Esophagus squamous epithelium (tissue), 4 donors: ENCODE data around the gene KNDC1.

Source experiments
- POLR2A ChIP-seq, 4 donors: fragments of 450-650 bp; IDR thresholded peaks; one replicate each; pipeline ENCODE4 v1.6.1; 2017; ENCODE audit warnings: antibody characterized with exemption in 4 of 4, mild to moderate bottlenecking in 4 of 4, moderate library complexity in 3 of 4
- TF ChIP-seq, protein P1 (sequence below), 6 experiments: fragments of 450-650 bp in 4 of 6; fragments of 200-600 bp in 2 of 6; sonication (generic) in 2 of 6; IDR thresholded peaks; one replicate each; pipeline ENCODE4 v1.5.1; 2016 to 2019; ENCODE audit warnings: antibody characterized with exemption in 6 of 6, mild to moderate bottlenecking in 4 of 6, moderate library complexity in 4 of 6

DNA sequence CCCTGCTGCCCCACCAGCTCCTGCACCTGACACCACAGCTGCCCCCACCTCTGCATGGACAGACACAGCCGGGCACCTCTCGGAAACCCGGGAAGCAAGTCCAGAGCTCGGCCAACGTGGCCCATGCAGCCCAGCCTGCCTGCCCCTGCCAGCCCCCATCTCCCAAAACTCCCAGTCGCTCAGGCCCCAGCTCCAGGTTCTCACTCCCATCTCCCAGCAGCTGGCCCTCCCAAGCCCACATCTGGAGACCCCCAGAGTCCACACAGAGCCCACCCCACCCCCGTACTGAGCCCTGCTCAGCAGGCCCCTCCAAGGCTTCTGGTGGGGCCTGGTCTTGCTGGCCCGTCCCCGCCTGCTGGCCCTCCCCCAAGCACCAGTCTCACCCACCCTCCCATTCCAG lies 37.8 kb downstream of the KNDC1 start:
- no peak for TF ChIP-seq POLR2A (IDR thresholded peaks at IDR 0.05)
- TF ChIP-seq, protein P1, sequence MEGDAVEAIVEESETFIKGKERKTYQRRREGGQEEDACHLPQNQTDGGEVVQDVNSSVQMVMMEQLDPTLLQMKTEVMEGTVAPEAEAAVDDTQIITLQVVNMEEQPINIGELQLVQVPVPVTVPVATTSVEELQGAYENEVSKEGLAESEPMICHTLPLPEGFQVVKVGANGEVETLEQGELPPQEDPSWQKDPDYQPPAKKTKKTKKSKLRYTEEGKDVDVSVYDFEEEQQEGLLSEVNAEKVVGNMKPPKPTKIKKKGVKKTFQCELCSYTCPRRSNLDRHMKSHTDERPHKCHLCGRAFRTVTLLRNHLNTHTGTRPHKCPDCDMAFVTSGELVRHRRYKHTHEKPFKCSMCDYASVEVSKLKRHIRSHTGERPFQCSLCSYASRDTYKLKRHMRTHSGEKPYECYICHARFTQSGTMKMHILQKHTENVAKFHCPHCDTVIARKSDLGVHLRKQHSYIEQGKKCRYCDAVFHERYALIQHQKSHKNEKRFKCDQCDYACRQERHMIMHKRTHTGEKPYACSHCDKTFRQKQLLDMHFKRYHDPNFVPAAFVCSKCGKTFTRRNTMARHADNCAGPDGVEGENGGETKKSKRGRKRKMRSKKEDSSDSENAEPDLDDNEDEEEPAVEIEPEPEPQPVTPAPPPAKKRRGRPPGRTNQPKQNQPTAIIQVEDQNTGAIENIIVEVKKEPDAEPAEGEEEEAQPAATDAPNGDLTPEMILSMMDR (IDR thresholded peaks at IDR 0.05), result no peak
